ENCODE data around the gene ZNF605. TPM values are rescaled to one million over a fixed set of nuclear protein-coding genes. Genes with fewer than 3 reads are reported as not detected.
"Not testable (repeated sequence)": the region's sequence is repeated elsewhere in the genome, so short reads cannot be mapped to it uniquely, and the experiment has no call there.

Gene ZNF605
- total RNA-seq, 1 donor from 2014 or later, result 24.0 TPM

- no peak for DNase-seq
These were observed 7.7 kb downstream of the ZNF605 start for GRCh38 chr12:132948146-132949066.

GRCh38 chr12:132946246-132946820 is 9.8 kb downstream of the ZNF605 start:
- DNase-seq, result no peak

- DNase-seq, result no peak
These were observed 10.3 kb downstream of the ZNF605 start for GRCh38 chr12:132945806-132946205.

- DNase-seq, result no peak
These were observed 13.5 kb downstream of the ZNF605 start for GRCh38 chr12:132942611-132943010.

GRCh38 chr12:132941336-132941954 is 14.7 kb downstream of the ZNF605 start:
- no peak for DNase-seq

GRCh38 chr12:132940071-132940719 is 15.9 kb downstream of the ZNF605 start:
- no peak for DNase-seq

- not testable (repeated sequence) for DNase-seq
These were observed 17.3 kb downstream of the ZNF605 start for GRCh38 chr12:132938807-132939206.

- no peak for DNase-seq
These were observed 18.6 kb downstream of the ZNF605 start for GRCh38 chr12:132937476-132937875.

GRCh38 chr12:132936921-132937320 is 19.2 kb downstream of the ZNF605 start:
- not testable (repeated sequence) for DNase-seq

- DNase-seq, result no peak
These were observed 19.9 kb downstream of the ZNF605 start for GRCh38 chr12:132936163-132936562.

- no peak for DNase-seq
These were observed 29.7 kb downstream of the ZNF605 start for GRCh38 chr12:132926415-132926833.

GRCh38 chr12:132925597-132926414 is 30.3 kb downstream of the ZNF605 start:
- DNase-seq, result no peak

GRCh38 chr12:132924356-132924755 is 31.8 kb downstream of the ZNF605 start:
- no peak for DNase-seq

- no peak for DNase-seq
These were observed 32.7 kb downstream of the ZNF605 start for GRCh38 chr12:132923356-132923909.

GRCh38 chr12:132922676-132923075 is 33.4 kb downstream of the ZNF605 start:
- DNase-seq, result no peak

GRCh38 chr12:132921685-132922084 is 34.4 kb downstream of the ZNF605 start:
- DNase-seq, result no peak

GRCh38 chr12:132918680-132919079 is 37.4 kb downstream of the ZNF605 start:
- no peak for DNase-seq

GRCh38 chr12:132909030-132909368 is 47.1 kb downstream of the ZNF605 start:
- DNase-seq, result no peak

- peak; percentile 97 for DNase-seq
These were observed 47.7 kb downstream of the ZNF605 start for GRCh38 chr12:132908145-132909029.

- not testable (repeated sequence) for DNase-seq
These were observed 48.3 kb downstream of the ZNF605 start for GRCh38 chr12:132907789-132908144.

GRCh38 chr12:132907216-132907615 is 48.9 kb downstream of the ZNF605 start:
- DNase-seq, result no peak

Data from occipital lobe (tissue), 2 donors.